Thoracic aorta (tissue), 2 donors: Measurements from ENCODE around the gene SNRPB. TPM values are rescaled to one million over a fixed set of nuclear protein-coding genes. Genes with fewer than 3 reads are reported as not detected.

Experiments used
- ATAC-seq: fragments of 150-250 bp; one replicate; pipeline ENCODE4 v1.8.0; 2017; ENCODE audit warnings: low read depth; ENCODE audit not compliant: insufficient number of reproducible peaks, low FRiP score
- DNase-seq: peaks from one replicate; pipeline ENCODE4 v3.0.0-alpha.2; 2020; ENCODE audit warnings: low spot score
- H3K27ac ChIP-seq, 2 donors: fragments of 200-600 bp; sonication (generic); 1 replicate in 1 of 2; 2 replicates in 1 of 2; pipeline ENCODE4 v1.5.1; 2016; ENCODE audit warnings: mild to moderate bottlenecking in 2 of 2, moderate library complexity in 2 of 2
- H3K27me3 ChIP-seq: fragments of 200-600 bp; sonication (generic); replicated peaks from 2 replicates; pipeline ENCODE4 v1.6.0; 2016; ENCODE audit warnings: mild to moderate bottlenecking; ENCODE audit not compliant: insufficient read depth
- H3K36me3 ChIP-seq: fragments of 200-600 bp; sonication (generic); one replicate; pipeline ENCODE4 v1.5.1; 2016
- H3K4me1 ChIP-seq, 2 donors: fragments of 200-600 bp; sonication (generic); 1 replicate in 1 of 2; 2 replicates in 1 of 2; pipeline versions ENCODE4 v1.5.1 to v1.6.0; 2016; ENCODE audit warnings: low read depth in 2 of 2, mild to moderate bottlenecking in 1 of 2; ENCODE audit not compliant: control insufficient read depth in 1 of 2
- H3K4me3 ChIP-seq: fragments of 200-600 bp; sonication (generic); 2 replicates; pipeline ENCODE4 v1.5.1; 2016; ENCODE audit warnings: mild to moderate bottlenecking
- H3K9me3 ChIP-seq: fragments of 200-600 bp; sonication (generic); 2 replicates; pipeline ENCODE4 v1.5.1; 2016
- CTCF ChIP-seq: fragments of 200-600 bp; sonication (generic); IDR thresholded peaks from one replicate; pipeline ENCODE4 v1.5.1; 2019; ENCODE audit warnings: antibody characterized with exemption
- total RNA-seq, 2 donors: library from RNA; depleted of rRNA; stranded (reverse); fragments of >200 nt; gene quantifications; one replicate each; pipeline versions ENCODE4 v1.1.0 to v1.2.3, GENCODE V29; 2016

SNRPB gene
- total RNA-seq, 2 donors from 2014 or later, result 107 to 153 TPM

GRCh38 chr20:2515203-2515602, 44.6 kb upstream of the SNRPB start:
- no peak for ATAC-seq

GRCh38 chr20:2509794-2510193, 39.2 kb upstream of the SNRPB start:
- H3K27ac ChIP-seq, result no peak overlapping the region
- H3K4me1 ChIP-seq, result peaks cover 0 to 13% of the 10 kb centered on the region in 2 donors
- ATAC-seq (no peak), DNase-seq (no peak)
- no peaks in the 10 kb centered on the region for H3K9me3 ChIP-seq
- H3K27me3 ChIP-seq, result no peaks in the 10 kb centered on the region
- no peak for TF ChIP-seq CTCF
- peak overlapping the region; percentile 89 for H3K4me3 ChIP-seq
- H3K36me3 ChIP-seq, result no peaks in the 10 kb centered on the region

More at GRCh38 chr20:2515203-2515602, 44.6 kb upstream of the SNRPB start:
- Histone ChIP-seq H3K27me3 (no peaks in the 10 kb centered on the region), H3K4me1 (no peaks in the 10 kb centered on the region), H3K27ac (no peak overlapping the region), H3K4me3 (no peak overlapping the region), H3K9me3 (no peaks in the 10 kb centered on the region), H3K36me3 (no peaks in the 10 kb centered on the region)
- no peak for TF ChIP-seq CTCF
- no peak for DNase-seq

- Histone ChIP-seq H3K4me1 (peaks cover 0 to 13% of the 10 kb centered on the region in 2 donors), H3K27ac (peak overlapping the region; percentile 73 to 82), H3K27me3 (no peaks in the 10 kb centered on the region), H3K9me3 (no peaks in the 10 kb centered on the region), H3K36me3 (no peaks in the 10 kb centered on the region), H3K4me3 (peak overlapping the region; percentile 89)
- no peak for ATAC-seq
- no peak for TF ChIP-seq CTCF
- no peak for DNase-seq
Measured at GRCh38 chr20:2509468-2509781, 38.8 kb upstream of the SNRPB start.

- peak; percentile 40 for DNase-seq
- ATAC-seq, result peak; percentile 86
- Histone ChIP-seq H3K36me3 (no peaks in the 10 kb centered on the region), H3K4me1 (peaks cover 0 to 13% of the 10 kb centered on the region in 2 donors), H3K9me3 (no peaks in the 10 kb centered on the region), H3K4me3 (peak within 1 kb of the TSS; percentile 89), H3K27me3 (no peaks in the 10 kb centered on the region), H3K27ac (peak within 1 kb of the TSS; percentile 73 to 82)
- no peak for TF ChIP-seq CTCF
Measured at GRCh38 chr20:2508631-2509467, 38.3 kb upstream of the SNRPB start, which contains the start of gene ZNF343. ZNF343 (minus strand) TSS chr20:2508915; CDS start chr20:2493895, 15,020 bp downstream.

GRCh38 chr20:2507875-2508630, 37.5 kb upstream of the SNRPB start:
- no peak for DNase-seq
- H3K27ac ChIP-seq, result peak overlapping the region; percentile 73 to 82
- H3K36me3 ChIP-seq, result no peaks in the 10 kb centered on the region
- H3K27me3 ChIP-seq, result no peaks in the 10 kb centered on the region
- no peak for TF ChIP-seq CTCF
- no peaks in the 10 kb centered on the region for H3K9me3 ChIP-seq
- H3K4me3 ChIP-seq, result peak overlapping the region; percentile 89
- peak; percentile 18 for ATAC-seq
- H3K4me1 ChIP-seq, result peaks cover 0 to 13% of the 10 kb centered on the region in 2 donors
